ENCODE measurements around the gene KPNA5. TPM values are rescaled to one million over a fixed set of nuclear protein-coding genes. Genes with fewer than 3 reads are reported as not detected.

KPNA5 gene
- total and polyA plus RNA-seq, 9 of the 15 experiments (the other 6 are each of a cell fraction or from before 2014, with no cell fraction given), result 3.2 to 10.3 (median 6.5) TPM

- TF ChIP-seq HLTF (IDR thresholded peaks at IDR 0.05) (no peak), ZHX1 (conservative IDR thresholded peaks at IDR 0.05; ENCODE audit: low read length) (no peak), JUNB (CRISPR knock-in tag; conservative IDR thresholded peaks at IDR 0.05) (no peak)
- TF ChIP-seq, protein P1, sequence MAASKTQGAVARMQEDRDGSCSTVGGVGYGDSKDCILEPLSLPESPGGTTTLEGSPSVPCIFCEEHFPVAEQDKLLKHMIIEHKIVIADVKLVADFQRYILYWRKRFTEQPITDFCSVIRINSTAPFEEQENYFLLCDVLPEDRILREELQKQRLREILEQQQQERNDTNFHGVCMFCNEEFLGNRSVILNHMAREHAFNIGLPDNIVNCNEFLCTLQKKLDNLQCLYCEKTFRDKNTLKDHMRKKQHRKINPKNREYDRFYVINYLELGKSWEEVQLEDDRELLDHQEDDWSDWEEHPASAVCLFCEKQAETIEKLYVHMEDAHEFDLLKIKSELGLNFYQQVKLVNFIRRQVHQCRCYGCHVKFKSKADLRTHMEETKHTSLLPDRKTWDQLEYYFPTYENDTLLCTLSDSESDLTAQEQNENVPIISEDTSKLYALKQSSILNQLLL (CRISPR knock-in tag; IDR thresholded peaks at IDR 0.05; ENCODE audit: borderline replicate concordance), result no peak
Observed at GRCh38 chr6:116745176-116745575, 64.2 kb downstream of the KPNA5 start (continued).

DNA sequence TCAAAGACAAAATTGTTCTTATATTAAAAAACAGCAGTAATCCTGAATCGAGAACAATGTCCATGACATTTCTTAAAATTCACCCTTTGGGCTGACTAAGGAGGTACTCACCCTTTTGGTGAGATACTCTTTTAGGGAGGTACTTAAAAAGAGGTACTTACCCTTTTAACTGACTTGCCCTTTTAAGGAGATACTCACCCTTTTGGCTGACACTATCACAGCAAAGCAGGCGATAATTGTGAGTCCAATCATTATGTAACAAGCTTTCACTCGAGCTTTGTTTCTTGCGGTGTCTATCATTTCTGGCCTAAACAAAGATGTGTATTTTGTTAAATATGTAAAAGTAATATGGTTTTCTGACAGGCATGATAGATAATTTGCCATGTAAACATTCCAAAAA lies 80.8 kb downstream of the KPNA5 start:
- WGBS (ENCODE audit: insufficient coverage, low coverage, missing lambda C conversion rate), result 2% methylated on average over 4 of the region's 4 CpGs
- Histone ChIP-seq H3K79me2 (ENCODE audit: control insufficient read depth, insufficient read depth, low read length) (no peaks in the 10 kb centered on the region), H3K4me1 (replicated peaks in 1 of 2; ENCODE audit: control insufficient read depth in 2 of 2, insufficient read depth in 2 of 2, low read length in 2 of 2) (peaks cover 0 to 1% of the 10 kb centered on the region in 2 experiments; a peak in 1 of 5 replicates), H2AFZ (ENCODE audit: low read depth, low read length) (no peak overlapping the region; the same call in 1 of the 2 replicates), H3K9ac (ENCODE audit: insufficient read depth in 1 of 2, low read depth in 2 of 2, low read length in 2 of 2) (no peak overlapping the region), H3K9me3 (replicated peaks; ENCODE audit: control insufficient read depth, insufficient read depth, low read depth, low read length) (no peaks in the 10 kb centered on the region), H3K36me3 (ENCODE audit: control insufficient read depth, insufficient read depth, low read length) (no peaks in the 10 kb centered on the region), H3K4me3 (no peak overlapping the region), H3K27me3 (ENCODE audit: control insufficient read depth in 2 of 2, insufficient read depth in 2 of 2, low read length in 2 of 2) (no peaks in the 10 kb centered on the region), H3K4me2 (ENCODE audit: insufficient read depth, low read length) (no peak overlapping the region), H3K27ac (ENCODE audit: extremely low read depth, low read depth, low read length) (no peak overlapping the region), H3K9me1 (ENCODE audit: control insufficient read depth, insufficient read depth, low read length) (no peaks in the 10 kb centered on the region), H4K20me1 (replicated peaks; ENCODE audit: control insufficient read depth, insufficient read depth, low read length) (no peaks in the 10 kb centered on the region)
- ATAC-seq (peak; percentile 84), DNase-seq (ENCODE audit: extremely low read depth in 1 of 4, low spot score in 3 of 4) (peak; percentile 10 to 61 (median 24)), FAIRE-seq (peak; percentile 58)
- no TSS peak for BruUV-seq (replicated peaks)
- intact Hi-C loops (cut with micrococcal nuclease), result no loop called here
- ChIA-PET POLR2A (no interaction called here), CTCF (ENCODE audit: low intra/inter-chr PET ratio) (no interaction called here)
- in situ Hi-C loops (cut with MboI), result no loop called here
- TF ChIP-seq HDAC8 (tag; IDR thresholded peaks at IDR 0.05) (no peak), HSF4 (CRISPR knock-in tag; IDR thresholded peaks at IDR 0.05; ENCODE audit: borderline replicate concordance) (no peak), JUN (IDR thresholded peaks at IDR 0.05; ENCODE audit: borderline replicate concordance, low read depth, low read length) (no peak), JUN (CRISPR knock-in tag; IDR thresholded peaks at IDR 0.05; ENCODE audit: borderline replicate concordance) (no peak), ARID4B (CRISPR knock-in tag; IDR thresholded peaks at IDR 0.05) (no peak), MAFK (IDR thresholded peaks at IDR 0.05; ENCODE audit: low read length) (no peak), MCM7 (IDR thresholded peaks at IDR 0.05) (no peak)
- TF ChIP-seq, protein P2, sequence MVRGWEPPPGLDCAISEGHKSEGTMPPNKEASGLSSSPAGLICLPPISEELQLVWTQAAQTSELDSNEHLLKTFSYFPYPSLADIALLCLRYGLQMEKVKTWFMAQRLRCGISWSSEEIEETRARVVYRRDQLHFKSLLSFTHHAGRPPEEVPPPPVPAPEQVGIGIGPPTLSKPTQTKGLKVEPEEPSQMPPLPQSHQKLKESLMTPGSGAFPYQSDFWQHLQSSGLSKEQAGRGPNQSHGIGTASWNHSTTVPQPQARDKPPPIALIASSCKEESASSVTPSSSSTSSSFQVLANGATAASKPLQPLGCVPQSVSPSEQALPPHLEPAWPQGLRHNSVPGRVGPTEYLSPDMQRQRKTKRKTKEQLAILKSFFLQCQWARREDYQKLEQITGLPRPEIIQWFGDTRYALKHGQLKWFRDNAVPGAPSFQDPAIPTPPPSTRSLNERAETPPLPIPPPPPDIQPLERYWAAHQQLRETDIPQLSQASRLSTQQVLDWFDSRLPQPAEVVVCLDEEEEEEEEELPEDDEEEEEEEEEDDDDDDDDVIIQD (CRISPR knock-in tag; IDR thresholded peaks at IDR 0.05), result no peak
